NCI-H526 treated with DMSO at 0.1 percent for 48 hours (cell line): ENCODE results near the gene OASL.
"Not testable (repeated sequence)": the region's sequence is repeated elsewhere in the genome, so short reads cannot be mapped to it uniquely, and the experiment has no call there.

Source experiments
- DNase-seq: peaks from one replicate; lab custom pipeline; 2025; lab: John Stamatoyannopoulos, UW

The OASL gene

DNA sequence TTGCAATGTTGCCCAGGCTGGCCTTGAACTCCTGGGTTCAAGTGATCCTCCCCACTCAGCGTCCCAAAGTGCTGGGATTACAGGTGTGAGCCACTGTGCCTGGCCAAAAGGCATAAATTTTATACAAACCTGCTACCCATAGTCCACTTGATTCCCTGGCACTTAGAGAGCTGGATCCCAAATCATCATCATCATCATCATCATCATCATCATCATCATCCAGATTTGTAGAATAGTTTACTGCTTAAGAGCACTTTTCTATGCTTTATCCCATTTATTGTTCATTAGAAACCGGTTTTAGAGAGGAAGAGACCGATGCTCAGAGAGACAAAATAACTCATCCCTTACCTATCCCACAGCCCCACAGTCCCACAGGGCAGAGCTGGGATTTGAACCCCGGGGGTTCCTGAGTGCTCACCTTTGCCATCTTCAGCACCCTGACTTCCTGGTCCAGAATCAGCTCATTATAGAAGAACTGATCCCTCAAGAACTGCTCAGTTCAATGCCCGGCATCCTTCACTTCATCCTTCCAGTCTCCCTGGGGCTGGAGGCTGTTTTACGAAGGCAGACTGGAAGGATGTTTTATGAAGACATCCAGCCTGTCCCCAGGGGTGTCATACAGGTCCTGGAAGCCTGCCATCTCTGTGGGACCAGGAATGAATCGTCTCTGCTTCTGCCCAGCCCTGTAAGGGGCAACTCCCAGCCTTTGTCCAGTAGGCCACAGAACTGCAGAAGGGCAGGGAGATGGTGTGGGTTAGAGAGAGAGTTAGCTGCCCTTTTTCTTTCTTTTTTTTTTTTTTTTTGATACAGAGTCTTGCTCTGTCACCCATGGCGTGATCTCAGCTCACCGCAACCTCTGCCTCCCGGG, 20.2 kb upstream of the OASL start:
- no peak for DNase-seq

DNA sequence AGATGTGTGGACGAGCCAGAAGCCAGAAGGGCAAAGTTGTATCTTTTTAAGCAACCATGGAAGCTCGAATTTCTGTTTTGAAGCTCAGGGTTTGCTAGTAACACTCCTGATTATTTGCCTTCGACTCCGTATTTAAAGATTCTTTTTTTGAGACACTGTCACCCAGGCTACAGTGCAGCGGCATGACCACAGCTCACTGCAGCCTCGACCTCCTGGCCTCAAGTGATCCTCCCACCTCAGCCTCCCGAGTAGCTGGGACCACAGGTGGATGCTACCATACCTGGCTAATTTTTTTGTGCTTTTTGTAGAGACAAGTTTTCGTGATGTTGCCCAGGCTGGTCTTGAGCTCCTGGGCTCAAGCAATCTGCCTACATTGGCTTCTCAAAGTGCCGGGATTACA, 18.7 kb upstream of the OASL start:
- no peak for DNase-seq

DNA sequence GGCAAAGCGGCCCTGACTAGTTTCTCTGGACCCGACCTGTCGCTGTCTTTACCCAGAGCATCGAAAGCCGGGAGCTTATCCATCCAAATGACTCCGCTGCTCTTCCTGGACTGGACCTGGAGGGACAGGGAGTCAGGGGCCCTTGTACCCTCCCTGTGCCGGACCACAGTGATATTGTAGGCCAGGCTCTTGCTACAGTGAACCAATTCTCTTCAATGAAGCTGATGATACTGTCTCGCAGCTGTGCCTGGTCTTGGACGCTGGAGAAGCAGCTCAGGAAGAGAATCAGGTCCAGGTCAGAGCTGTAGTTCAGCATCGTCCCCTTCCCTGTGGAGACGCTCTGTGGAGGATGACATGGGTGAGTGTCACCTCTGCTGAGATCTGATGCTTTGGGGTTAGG, 14.7 kb upstream of the OASL start:
- DNase-seq, result no peak

- peak; percentile 72 for DNase-seq
These were observed 11.7 kb upstream of the OASL start for GRCh38 chr12:121050725-121051124.

DNA sequence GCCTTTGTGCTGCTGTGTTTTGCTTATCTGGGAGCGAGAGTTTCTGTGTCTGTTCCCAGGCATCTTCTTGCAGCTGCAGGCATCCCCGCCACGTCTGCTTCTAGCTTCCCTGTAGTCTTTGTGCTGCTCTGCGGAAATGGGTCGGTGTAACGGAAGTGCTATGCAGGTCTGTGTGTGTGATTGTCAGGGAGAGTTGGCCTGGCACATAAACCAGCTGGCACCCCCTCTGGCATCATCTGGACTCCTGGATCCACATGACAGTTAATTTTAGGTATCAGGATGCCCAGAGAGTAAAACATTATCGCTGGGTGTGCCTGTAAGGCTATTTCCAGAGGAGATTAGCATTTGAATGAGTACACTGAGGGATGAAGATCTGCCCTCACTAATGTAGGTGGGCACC, 9.4 kb upstream of the OASL start:
- DNase-seq, result no peak

DNA sequence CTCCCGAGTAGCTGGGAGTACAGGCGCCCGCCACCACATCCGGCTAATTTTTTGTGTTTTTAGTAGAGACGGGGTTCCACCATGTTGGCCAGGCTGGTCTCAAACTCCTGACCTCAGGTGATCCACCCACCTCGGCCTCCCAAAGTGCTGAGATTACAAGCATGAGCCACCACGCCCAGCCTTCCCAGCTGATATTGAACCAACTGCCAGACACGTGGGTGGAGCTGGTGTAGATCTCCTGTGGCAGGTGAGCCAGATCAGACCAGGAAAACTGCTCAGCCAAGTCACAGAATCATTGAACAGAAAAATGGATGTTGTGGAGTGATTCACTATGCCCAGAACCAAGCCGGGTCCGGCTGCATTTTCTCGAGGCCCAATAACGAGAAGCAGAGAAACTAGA, 8.4 kb upstream of the OASL start:
- not testable (repeated sequence) for DNase-seq

DNA sequence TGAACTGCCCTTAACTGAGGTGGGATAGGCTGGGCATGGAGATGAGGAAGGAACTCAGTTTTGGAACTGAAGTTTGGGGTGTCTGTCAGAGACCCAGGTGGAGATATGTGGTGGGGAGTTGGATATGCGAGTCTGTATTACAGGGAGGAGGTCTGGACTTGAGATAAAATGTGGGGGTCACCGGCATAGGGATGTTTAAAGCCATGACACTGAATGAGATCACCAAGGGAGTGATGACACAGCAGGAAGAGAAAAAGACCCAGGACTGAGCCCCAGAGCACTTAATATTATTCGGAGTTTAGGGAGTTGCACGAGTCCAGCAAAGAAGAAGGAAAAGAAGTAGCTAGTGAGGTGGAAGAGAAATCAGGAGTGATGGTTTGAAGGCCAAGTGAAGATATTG, 4.0 kb upstream of the OASL start:
- DNase-seq, result no peak

DNA sequence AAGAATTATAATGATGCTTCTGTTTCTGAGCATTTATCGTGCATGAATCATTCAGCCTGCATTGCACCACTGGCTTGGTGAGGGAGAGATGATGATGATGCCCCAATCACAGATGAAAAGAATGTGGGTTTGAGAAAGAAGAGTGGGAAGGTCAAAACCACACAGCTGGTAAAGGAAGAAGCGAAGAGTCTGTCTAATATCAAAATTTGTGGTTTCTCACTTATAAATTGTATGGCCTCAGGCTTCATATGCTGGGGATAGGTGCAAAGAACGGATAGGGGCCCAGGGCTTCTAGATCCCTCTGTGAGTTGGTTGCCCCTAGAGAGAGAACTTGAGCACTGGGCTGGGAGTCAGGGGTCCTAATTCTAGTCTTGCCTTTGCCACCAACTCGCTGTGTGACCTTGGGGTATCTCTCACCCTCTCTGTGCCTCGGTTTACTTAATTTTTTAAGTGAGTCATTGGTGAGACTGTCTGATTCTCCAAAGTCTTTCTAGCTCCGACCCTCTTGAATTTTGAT, 2.2 kb downstream of the OASL start:
- DNase-seq, result no peak

DNA sequence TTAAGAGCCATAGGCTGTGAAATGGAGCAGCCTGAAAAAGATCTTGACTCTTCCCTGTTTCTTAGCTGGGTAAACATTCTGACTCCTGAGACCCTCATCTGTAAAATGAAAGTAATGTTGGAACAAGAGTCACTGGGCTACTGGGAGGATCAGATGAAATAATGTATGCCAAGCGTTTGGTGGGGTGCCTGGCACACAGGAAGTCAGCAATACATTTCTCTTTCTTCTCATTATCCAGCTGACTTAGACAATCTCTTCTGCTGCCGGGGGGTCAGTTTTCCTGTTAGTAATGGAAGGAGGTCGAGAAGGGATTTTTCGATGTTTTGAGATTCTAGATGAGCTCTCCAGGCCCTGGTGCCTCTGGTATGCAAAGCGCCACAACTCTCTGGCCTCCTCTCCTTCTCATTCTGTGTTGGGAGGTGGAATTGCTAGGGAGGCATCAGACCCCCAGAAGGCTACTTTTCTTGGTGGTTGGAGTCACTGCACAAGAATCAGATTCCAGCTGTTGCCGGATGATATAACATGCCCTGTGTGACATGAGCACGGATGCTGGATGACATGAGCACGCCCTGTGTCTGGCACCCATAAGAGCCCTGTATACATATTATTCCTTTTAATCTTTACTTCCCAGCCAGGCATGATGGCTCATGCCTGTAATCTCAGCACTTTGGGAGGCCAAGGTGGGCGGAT, 4.3 kb downstream of the OASL start:
- no peak for DNase-seq

DNA sequence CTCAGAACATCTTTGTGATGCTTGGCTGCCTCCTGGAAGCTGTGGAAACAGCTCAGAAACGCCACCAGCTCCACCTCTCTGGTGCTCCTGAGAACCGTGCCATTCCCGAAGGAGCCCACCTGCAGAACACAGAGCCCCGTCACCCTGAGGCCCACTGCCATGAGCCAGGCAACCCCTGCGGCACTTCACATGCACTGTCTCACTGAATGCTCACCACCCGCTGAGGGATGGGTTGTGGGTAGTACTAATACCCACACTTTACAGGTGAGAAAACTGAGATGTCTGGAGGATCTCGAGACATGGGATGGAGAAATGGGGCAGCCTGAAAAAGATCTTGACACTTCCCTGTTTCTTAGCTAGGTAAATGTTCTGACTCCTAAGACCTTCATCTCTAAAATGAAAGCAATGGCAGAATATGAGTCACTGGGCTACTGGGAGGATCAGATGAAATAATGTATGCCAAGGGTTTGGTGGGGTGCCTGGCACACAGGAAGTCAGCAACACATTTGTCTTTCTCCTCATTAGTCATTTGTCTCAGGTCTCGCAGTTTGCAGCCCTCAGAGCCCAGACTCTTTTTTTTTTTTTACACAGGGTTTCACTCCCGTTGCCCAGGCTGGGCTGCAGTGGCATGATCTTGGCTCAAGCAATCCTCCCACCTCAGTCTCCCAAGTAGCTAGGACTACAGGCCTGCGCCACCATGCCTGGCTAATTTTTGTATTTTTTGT, 5.3 kb downstream of the OASL start:
- DNase-seq, result no peak

DNA sequence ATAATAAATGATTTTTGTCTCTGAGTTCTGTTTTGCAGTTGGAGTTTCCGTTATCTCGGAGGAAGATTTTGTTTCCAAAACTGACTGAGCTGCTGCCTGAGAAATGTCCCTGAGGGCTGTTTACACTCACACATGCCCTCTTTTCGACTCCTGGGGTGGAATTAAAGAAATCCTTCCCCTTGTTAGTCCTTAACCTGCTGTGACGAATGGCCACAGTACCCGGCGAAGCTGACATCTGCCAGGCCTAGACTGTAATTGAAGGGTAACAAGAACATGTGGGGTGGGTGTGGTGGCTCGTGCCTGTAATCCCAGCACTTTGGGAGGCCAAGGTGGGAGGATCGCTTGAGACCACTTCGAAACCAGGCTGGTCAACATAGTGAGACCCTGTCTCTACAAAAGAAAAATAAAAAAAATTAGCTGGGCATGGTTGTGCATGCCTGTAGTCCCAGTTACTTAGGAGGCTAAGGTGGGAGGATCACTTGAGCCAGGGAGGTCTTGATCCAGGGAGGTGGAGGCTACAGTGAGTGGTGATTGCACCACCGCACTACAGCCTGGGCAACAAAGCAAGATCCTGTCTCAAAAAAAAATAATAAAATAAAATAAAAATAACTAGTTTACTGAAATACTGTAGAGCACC, 8.4 kb downstream of the OASL start:
- no peak for DNase-seq

DNA sequence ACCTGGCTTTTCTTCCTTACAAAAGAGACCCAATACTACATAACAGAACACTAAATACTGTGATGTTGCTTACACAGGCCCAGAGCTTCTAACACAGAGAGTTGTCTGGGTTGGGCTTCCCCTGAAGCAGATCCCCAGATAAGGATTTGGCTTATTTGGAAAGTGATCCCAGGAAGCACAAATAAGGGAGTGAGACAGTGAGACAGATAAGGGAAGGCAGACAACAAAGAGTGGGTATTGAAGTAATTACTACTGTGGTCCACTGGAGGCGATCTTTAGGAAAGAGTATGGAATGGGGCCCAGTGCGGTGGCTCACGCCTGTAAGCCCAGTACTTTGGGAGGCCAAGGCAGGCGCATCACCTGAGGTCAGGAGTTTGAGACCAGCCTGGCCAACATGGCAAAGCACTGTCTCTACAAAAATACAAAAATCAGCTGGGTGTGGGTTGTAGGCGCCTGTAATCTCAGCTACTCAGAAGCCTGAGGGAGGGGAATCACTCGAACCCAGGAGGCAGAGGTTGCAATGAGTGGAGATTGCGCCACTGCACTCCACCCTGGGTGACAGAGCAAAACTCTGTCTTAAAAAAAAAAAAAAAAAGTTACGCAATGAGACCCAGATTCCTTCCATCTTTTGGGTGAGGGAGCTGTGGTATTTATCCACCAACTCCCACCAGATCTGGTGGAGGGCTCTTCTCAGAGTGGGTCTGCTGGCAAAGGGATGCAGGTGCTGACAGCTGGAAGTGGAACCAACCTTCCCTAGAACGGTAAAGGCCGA, 12.6 kb downstream of the OASL start:
- DNase-seq, result no peak

GRCh38 chr12:121025442-121026226, 13.4 kb downstream of the OASL start:
- no peak for DNase-seq

- DNase-seq, result no peak
These were observed 15.2 kb downstream of the OASL start for GRCh38 chr12:121023799-121024198.

GRCh38 chr12:121022713-121023112, 16.3 kb downstream of the OASL start:
- DNase-seq, result no peak

DNA sequence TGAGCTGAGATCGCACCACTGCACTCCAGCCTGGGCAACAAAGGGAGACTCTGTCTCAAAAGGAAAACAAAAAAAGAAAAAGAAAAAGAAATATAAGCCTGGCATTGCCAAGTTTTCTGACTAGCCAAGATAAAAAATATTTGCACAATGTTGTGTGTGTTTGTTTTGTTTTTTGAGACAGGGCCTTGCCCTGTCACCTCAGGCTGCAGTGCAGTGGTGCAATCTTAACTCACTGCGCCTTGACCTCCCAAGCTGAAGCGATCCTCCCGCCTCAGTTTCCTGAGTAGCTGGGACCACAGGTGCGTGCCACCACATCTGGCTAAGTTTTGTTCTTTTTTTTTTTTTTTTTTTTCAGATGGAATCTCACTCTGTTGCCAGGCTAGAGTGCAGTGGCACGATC, 17.3 kb downstream of the OASL start:
- DNase-seq, result no peak

GRCh38 chr12:121018860-121019617, 20.0 kb downstream of the OASL start:
- no peak for DNase-seq

GRCh38 chr12:121017966-121018491, 21.0 kb downstream of the OASL start:
- no peak for DNase-seq
